Stimulated activated CD4-positive, alpha-beta T cell treated with anti-CD3 and anti-CD28 coated beads, Interleukin-1b, Interleukin-23, amount 100 ng/mL, for 4 hours (primary cell): Measurements from ENCODE around the gene PITPNM1.
"Not testable (repeated sequence)": the region's sequence is repeated elsewhere in the genome, so short reads cannot be mapped to it uniquely, and the experiment has no call there.

ENCODE experiments used
- DNase-seq, 2 donors: peaks; one replicate each; pipeline ENCODE4 v3.0.0-alpha.2; 2020; ENCODE audit warnings: low read depth in 2 of 2

PITPNM1 gene

GRCh38 chr11:67523556-67524479 is 18.7 kb upstream of the PITPNM1 start:
- no peak for DNase-seq

GRCh38 chr11:67522844-67523555 is 17.8 kb upstream of the PITPNM1 start, which contains the start of gene CABP2:
CABP2 (minus strand) TSS chr11:67523446; CDS start chr11:67523326, 120 bp downstream.
- DNase-seq = no peak

- DNase-seq = no peak
These were observed 17.2 kb upstream of the PITPNM1 start for GRCh38 chr11:67522338-67522737.

GRCh38 chr11:67521924-67522323 is 16.8 kb upstream of the PITPNM1 start:
- DNase-seq = no peak

- no peak for DNase-seq
These were observed 16.0 kb upstream of the PITPNM1 start for GRCh38 chr11:67520856-67521824.

- DNase-seq = no peak
These were observed 14.6 kb upstream of the PITPNM1 start for GRCh38 chr11:67519726-67520125.

- no peak for DNase-seq
These were observed 12.8 kb upstream of the PITPNM1 start for GRCh38 chr11:67517784-67518552.

- no peak for DNase-seq
These were observed 11.6 kb upstream of the PITPNM1 start for GRCh38 chr11:67516806-67517205.

GRCh38 chr11:67514116-67514515 is 9.0 kb upstream of the PITPNM1 start:
- no peak for DNase-seq

GRCh38 chr11:67511558-67511957 is 6.4 kb upstream of the PITPNM1 start:
- not testable (repeated sequence) for DNase-seq

GRCh38 chr11:67510023-67510345 is 4.8 kb upstream of the PITPNM1 start:
- no peak for DNase-seq

- peak; percentile 99 for DNase-seq
These were observed 3.4 kb upstream of the PITPNM1 start for GRCh38 chr11:67508486-67509121.

GRCh38 chr11:67507864-67508485 is 2.8 kb upstream of the PITPNM1 start, which contains the start of gene CDK2AP2:
CDK2AP2 (minus strand) TSS chr11:67508162; CDS start chr11:67508082, 80 bp downstream.
- peak; percentile 93 to 97 for DNase-seq

GRCh38 chr11:67507242-67507863 is 2.2 kb upstream of the PITPNM1 start:
- no peak for DNase-seq

- DNase-seq = no peak
These were observed 1.4 kb upstream of the PITPNM1 start for GRCh38 chr11:67506426-67507051.

GRCh38 chr11:67505605-67506396 is 638 bp upstream of the PITPNM1 start:
- peak; percentile 82 to 90 for DNase-seq

- DNase-seq = peak in 1 of 2 donors; percentile 37
These were observed 886 bp downstream of the PITPNM1 start for GRCh38 chr11:67504005-67504949.
